Stimulated activated CD4-positive, alpha-beta T cell treated with anti-CD3 and anti-CD28 coated beads, Interleukin-1b, Interleukin-23, amount 100 ng/mL, for 1 hour (primary cell): ENCODE results near the gene RDX.
"Not testable (repeated sequence)": the region's sequence is repeated elsewhere in the genome, so short reads cannot be mapped to it uniquely, and the experiment has no call there.

Experiments used
- DNase-seq, 2 donors: peaks; one replicate each; pipeline ENCODE4 v3.0.0-alpha.2; 2020; ENCODE audit warnings: low read depth in 2 of 2

Gene RDX

DNA sequence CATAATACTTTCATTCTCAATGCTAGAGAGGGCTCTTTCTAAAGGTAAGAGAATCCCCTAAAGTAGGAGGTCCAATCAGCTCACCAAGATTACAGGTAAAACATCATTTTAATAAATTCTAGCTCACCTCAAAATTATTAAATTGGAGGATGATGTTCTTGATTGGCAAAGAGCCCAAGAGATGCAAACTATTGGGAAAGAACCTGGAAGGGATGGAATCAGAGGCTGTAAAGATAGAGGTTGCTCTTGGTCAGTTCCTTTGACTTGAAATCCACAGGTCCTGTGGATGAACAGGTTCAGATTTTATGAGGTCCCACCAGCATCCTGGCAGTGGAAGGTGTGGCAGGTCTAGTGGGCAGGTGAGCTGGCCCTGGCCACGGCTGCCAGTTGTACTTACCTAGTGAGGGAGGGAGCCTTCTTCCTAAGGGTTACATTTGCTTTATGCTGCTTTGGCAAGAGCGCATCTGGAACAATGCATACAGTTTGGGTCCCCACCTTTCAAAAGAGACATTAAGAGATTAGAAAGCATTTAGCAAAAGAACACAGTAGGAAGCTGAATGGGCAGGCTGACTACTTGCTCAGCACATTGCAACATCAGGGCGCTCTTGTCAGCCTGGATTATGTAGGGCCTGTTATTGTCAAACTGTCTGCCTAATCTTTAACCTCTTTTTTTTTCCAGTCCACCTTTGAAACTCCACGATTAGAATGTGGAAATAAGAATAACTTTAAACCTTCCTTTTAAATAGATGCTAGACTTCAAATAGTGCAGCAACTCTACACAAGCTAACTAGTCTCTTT, 97.0 kb downstream of the RDX start:
- DNase-seq: no peak

DNA sequence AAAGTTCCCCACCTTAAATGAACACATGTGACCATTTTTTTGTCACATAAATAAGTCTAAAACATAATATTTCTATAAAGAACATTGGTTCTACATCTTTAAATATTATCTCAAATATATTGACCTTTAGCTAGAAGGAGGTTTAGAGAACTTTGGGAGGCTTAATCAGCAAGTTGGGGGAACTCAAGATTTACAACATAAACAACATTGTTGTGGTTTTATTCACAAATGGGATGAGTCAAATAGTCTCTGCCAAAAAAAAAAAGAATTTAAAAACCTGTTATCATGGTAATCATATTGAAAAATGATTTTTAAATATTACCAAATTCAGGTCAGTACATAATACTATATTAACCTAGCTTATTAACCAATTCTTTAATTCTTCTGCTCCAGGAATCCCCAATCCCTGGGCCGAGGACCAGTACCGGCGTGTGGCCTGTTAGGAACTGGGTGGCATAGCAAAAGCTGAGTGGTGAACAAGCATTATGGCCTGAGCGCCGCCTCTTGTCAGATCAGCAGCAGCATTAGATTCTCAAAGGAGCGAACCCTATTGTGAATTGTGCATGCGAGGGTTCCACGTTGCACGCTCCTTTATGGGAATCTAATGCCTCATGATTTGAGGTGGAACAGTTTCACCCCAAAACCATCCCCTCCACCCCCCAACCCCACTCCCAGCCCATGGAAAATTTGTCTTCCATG, 98.2 kb downstream of the RDX start:
- no peak for DNase-seq

GRCh38 chr11:110196884-110197420, 99.5 kb downstream of the RDX start:
- DNase-seq: no peak

- DNase-seq: no peak
Measured at GRCh38 chr11:110196241-110196754, 100.1 kb downstream of the RDX start.

- DNase-seq: not testable (repeated sequence)
Measured at GRCh38 chr11:110194211-110194766, 102.1 kb downstream of the RDX start.

GRCh38 chr11:110192604-110193282, 103.7 kb downstream of the RDX start:
- not testable (repeated sequence) for DNase-seq

DNA sequence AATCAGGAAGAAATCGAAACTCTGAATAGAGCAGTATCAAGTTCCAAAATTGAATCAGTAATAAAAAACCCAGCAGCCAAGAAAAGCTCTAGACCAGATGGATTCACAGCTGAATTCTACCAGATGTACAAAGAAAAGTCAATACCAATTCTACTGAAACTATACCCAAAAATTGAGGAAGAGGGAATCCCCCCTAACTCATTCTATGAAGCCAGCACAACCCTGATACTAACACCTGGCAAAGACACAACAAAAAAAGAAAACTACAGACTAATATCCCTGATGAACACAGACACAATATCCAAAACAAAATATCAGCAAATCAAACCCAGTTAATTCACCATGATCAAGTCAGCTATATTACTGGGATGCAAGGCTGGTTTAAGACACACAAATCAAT, 105.5 kb downstream of the RDX start:
- no peak for DNase-seq

- no peak for DNase-seq
Measured at GRCh38 chr11:110187731-110188130, 108.7 kb downstream of the RDX start.

DNA sequence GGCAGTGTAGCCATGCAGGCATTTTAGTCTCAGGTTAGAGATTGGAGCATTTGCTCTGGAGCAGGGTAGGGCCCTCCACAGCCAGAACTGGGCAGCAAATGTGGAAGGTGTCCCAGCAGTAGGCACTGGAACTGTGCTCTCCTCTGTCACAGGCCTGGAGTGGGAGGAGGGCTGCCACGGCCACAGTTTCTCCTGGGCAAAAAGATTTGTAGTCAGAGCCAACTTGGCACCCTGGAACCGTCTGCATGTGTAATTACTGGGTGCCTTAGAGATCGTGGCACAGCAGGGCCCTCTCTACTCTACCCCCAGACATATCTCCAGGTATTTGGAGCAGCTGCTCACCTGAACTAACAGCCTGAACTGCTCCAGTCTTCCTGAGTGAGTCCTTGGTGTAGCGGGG, 109.5 kb downstream of the RDX start:
- no peak for DNase-seq

GRCh38 chr11:110186456-110186855, 110.0 kb downstream of the RDX start:
- no peak for DNase-seq

DNA sequence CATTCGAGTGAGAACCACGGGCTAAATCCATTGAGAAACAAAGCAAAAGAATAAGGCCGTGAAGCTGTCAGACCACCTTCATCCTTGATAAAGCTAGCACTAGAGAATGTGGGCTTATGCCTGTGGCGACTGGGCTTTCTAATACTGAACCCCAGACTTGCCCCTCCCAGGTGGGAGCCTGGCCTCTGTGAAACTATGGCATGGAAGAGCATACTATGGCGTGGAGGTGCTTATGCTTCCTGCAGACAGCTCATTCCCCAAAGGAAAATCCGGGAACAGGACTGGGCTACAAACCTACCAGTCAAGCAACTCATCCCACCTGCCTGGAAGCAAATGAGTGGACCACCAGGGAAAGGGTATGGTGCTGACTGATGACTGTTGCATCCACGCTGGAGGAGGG, 110.8 kb downstream of the RDX start:
- no peak for DNase-seq

GRCh38 chr11:110185121-110185591, 111.3 kb downstream of the RDX start:
- DNase-seq: no peak

DNA sequence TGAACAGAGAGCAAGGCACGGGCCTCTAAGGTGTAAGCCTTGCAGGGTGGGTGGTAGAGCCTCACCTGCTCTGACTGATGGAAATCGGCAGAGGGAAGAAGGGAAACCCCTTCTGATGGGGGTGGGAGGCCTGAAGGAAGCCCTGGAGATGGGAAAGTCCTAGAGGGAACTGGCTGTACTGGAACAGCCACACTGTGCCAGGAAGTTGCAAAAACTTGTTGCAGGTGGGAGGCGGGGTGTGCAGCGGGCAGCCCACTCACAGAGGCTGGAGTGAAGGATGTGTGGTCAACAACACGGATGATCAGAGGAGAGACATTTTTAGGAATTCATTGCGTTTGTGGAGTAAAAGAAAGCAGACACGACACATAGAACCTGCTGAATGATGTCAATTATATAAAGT, 112.0 kb downstream of the RDX start:
- DNase-seq: no peak

GRCh38 chr11:110182886-110183285, 113.5 kb downstream of the RDX start:
- DNase-seq: no peak

DNA sequence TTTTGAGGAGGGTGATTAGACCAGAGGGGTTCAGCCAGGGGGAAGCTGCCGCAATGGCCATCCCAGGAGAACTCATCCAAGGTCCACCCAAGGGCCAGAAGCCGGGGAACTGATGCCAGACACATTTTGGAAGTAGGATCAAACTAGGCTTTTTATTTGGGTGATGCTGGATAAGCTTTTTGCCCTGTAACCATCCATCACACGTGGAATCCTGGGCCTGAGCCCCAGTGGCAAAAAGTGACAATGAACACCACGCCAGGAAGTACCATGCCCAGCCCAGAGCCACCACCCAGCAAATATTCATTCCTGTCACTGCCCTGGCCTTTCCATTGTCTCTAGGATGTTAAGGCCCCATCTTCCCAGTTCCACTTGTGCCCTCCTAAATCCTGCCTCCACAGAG, 117.3 kb downstream of the RDX start:
- no peak for DNase-seq

- DNase-seq: no peak
Measured at GRCh38 chr11:110177086-110177456, 119.3 kb downstream of the RDX start.

DNA sequence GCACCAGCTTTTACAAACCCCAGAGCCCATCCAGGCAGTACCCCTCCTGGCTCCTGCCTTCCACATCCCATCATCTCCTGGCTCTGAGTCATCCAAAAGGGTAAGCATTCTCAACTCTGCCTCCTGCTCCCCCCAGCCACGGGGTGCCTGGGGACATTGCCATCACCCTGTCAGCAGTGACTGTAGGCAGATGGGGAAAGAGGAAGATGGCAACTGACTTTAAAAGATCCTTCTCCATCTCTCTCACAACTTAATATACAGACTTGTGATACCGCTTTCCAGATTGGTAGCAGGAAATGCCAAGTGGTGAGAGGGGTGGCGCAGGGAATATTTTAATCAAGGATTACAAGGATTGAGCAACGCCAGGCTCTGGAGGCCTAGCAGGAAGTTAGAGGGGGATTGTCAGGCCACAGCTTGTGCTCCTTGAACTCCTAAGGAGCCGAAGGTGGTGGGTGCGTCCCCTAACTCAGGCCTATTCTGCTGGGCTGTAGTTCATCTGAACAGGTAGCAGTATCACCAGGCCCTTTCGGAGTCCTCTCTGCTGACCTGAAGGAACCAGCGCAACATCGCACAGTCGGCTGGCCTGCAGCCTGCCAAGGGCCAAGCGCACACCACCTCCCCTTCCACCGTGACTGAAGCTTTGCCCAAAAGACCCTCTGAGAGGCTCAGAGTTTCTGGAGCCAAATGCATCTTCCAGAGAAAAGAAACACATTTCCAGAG, 119.9 kb downstream of the RDX start:
- DNase-seq: no peak

- no peak for DNase-seq
Measured at GRCh38 chr11:110174645-110175310, 121.6 kb downstream of the RDX start.

- peak; percentile 7 to 48 for DNase-seq
Measured at GRCh38 chr11:110173811-110174644, 122.4 kb downstream of the RDX start.
